Activated naive CD8-positive, alpha-beta T cell (primary cell): Measurements from ENCODE around the gene DSCAML1.

Experiments
- H3K27ac Mint-ChIP-seq: one replicate; pipeline ENCODE4 v1.8.0; 2021; ENCODE audit warnings: mixed read lengths
- H3K27me3 Mint-ChIP-seq: one replicate; pipeline ENCODE4 v1.8.0; 2021; ENCODE audit warnings: mixed read lengths
- H3K36me3 Mint-ChIP-seq: one replicate; pipeline ENCODE4 v1.8.0; 2021; ENCODE audit warnings: mixed read lengths
- H3K4me1 Mint-ChIP-seq: one replicate; pipeline ENCODE4 v1.8.0; 2021; ENCODE audit warnings: low read depth, mixed read lengths
- H3K4me3 Mint-ChIP-seq: one replicate; pipeline ENCODE4 v1.8.0; 2021; ENCODE audit warnings: mild to moderate bottlenecking, mixed read lengths
- H3K9me3 Mint-ChIP-seq: one replicate; pipeline ENCODE4 v1.8.0; 2021; ENCODE audit warnings: low read depth, mixed read lengths

DSCAML1 gene

GRCh38 chr11:117750357-117750756, 46.7 kb downstream of the DSCAML1 start:
- Mint-ChIP-seq H3K9me3 (no peaks in the 10 kb centered on the region), H3K4me3 (no peak overlapping the region)

GRCh38 chr11:117749541-117749910, 47.5 kb downstream of the DSCAML1 start:
- no peaks in the 10 kb centered on the region for H3K27me3 Mint-ChIP-seq
- H3K36me3 Mint-ChIP-seq: no peaks in the 10 kb centered on the region
- no peaks in the 10 kb centered on the region for H3K4me1 Mint-ChIP-seq
- H3K27ac Mint-ChIP-seq: no peak overlapping the region
- no peak overlapping the region for H3K4me3 Mint-ChIP-seq
- no peaks in the 10 kb centered on the region for H3K9me3 Mint-ChIP-seq

More at GRCh38 chr11:117750357-117750756, 46.7 kb downstream of the DSCAML1 start:
- no peaks in the 10 kb centered on the region for H3K4me1 Mint-ChIP-seq
- H3K36me3 Mint-ChIP-seq: no peaks in the 10 kb centered on the region
- H3K27me3 Mint-ChIP-seq: no peaks in the 10 kb centered on the region
- no peak overlapping the region for H3K27ac Mint-ChIP-seq

- no peaks in the 10 kb centered on the region for H3K36me3 Mint-ChIP-seq
- peaks cover under 1% of the 10 kb centered on the region for H3K27me3 Mint-ChIP-seq
- H3K4me1 Mint-ChIP-seq: no peaks in the 10 kb centered on the region
- H3K4me3 Mint-ChIP-seq: no peak overlapping the region
- H3K9me3 Mint-ChIP-seq: no peaks in the 10 kb centered on the region
- no peak overlapping the region for H3K27ac Mint-ChIP-seq
Measured at GRCh38 chr11:117748771-117749540, 48.1 kb downstream of the DSCAML1 start.

GRCh38 chr11:117747892-117748291, 49.1 kb downstream of the DSCAML1 start:
- Mint-ChIP-seq H3K4me3 (no peak overlapping the region), H3K9me3 (no peaks in the 10 kb centered on the region), H3K27me3 (peaks cover 5% of the 10 kb centered on the region), H3K27ac (no peak overlapping the region), H3K36me3 (no peaks in the 10 kb centered on the region), H3K4me1 (no peaks in the 10 kb centered on the region)

GRCh38 chr11:117745346-117745745, 51.7 kb downstream of the DSCAML1 start:
- peaks cover 9% of the 10 kb centered on the region for H3K27me3 Mint-ChIP-seq
- H3K9me3 Mint-ChIP-seq: no peaks in the 10 kb centered on the region
- no peak overlapping the region for H3K4me3 Mint-ChIP-seq
- no peaks in the 10 kb centered on the region for H3K4me1 Mint-ChIP-seq
- H3K36me3 Mint-ChIP-seq: no peaks in the 10 kb centered on the region
- H3K27ac Mint-ChIP-seq: no peak overlapping the region

GRCh38 chr11:117744471-117745150, 52.4 kb downstream of the DSCAML1 start:
- Mint-ChIP-seq H3K4me3 (no peak overlapping the region), H3K9me3 (no peaks in the 10 kb centered on the region), H3K4me1 (no peaks in the 10 kb centered on the region), H3K27ac (no peak overlapping the region), H3K27me3 (peaks cover 9% of the 10 kb centered on the region), H3K36me3 (no peaks in the 10 kb centered on the region)

GRCh38 chr11:117743121-117743815, 53.7 kb downstream of the DSCAML1 start:
- Mint-ChIP-seq H3K36me3 (no peaks in the 10 kb centered on the region), H3K27me3 (peaks cover 9% of the 10 kb centered on the region), H3K27ac (no peak overlapping the region), H3K9me3 (no peaks in the 10 kb centered on the region), H3K4me3 (no peak overlapping the region), H3K4me1 (no peaks in the 10 kb centered on the region)

- Mint-ChIP-seq H3K4me3 (no peak overlapping the region), H3K27ac (no peak overlapping the region), H3K9me3 (no peaks in the 10 kb centered on the region), H3K36me3 (no peaks in the 10 kb centered on the region), H3K27me3 (peaks cover 4% of the 10 kb centered on the region), H3K4me1 (no peaks in the 10 kb centered on the region)
Measured at GRCh38 chr11:117738246-117738957, 58.6 kb downstream of the DSCAML1 start.

- Mint-ChIP-seq H3K4me1 (no peaks in the 10 kb centered on the region), H3K9me3 (no peaks in the 10 kb centered on the region), H3K36me3 (no peaks in the 10 kb centered on the region), H3K27ac (no peak overlapping the region), H3K27me3 (no peaks in the 10 kb centered on the region), H3K4me3 (no peak overlapping the region)
Measured at GRCh38 chr11:117735350-117735977, 61.6 kb downstream of the DSCAML1 start.

- Mint-ChIP-seq H3K27me3 (no peaks in the 10 kb centered on the region), H3K36me3 (no peaks in the 10 kb centered on the region), H3K4me3 (no peak overlapping the region), H3K9me3 (no peaks in the 10 kb centered on the region), H3K4me1 (no peaks in the 10 kb centered on the region), H3K27ac (no peak overlapping the region)
Measured at GRCh38 chr11:117734601-117735024, 62.4 kb downstream of the DSCAML1 start.

GRCh38 chr11:117733316-117733715, 63.7 kb downstream of the DSCAML1 start:
- no peaks in the 10 kb centered on the region for H3K27me3 Mint-ChIP-seq
- no peaks in the 10 kb centered on the region for H3K4me1 Mint-ChIP-seq
- H3K9me3 Mint-ChIP-seq: no peaks in the 10 kb centered on the region
- H3K36me3 Mint-ChIP-seq: no peaks in the 10 kb centered on the region
- H3K4me3 Mint-ChIP-seq: no peak overlapping the region
- H3K27ac Mint-ChIP-seq: no peak overlapping the region

GRCh38 chr11:117731722-117732290, 65.2 kb downstream of the DSCAML1 start:
- peaks cover 2% of the 10 kb centered on the region for H3K27me3 Mint-ChIP-seq
- no peaks in the 10 kb centered on the region for H3K4me1 Mint-ChIP-seq
- no peaks in the 10 kb centered on the region for H3K36me3 Mint-ChIP-seq
- H3K27ac Mint-ChIP-seq: no peak overlapping the region
- H3K4me3 Mint-ChIP-seq: no peak overlapping the region
- H3K9me3 Mint-ChIP-seq: no peaks in the 10 kb centered on the region

GRCh38 chr11:117730208-117730800, 66.7 kb downstream of the DSCAML1 start:
- no peaks in the 10 kb centered on the region for H3K36me3 Mint-ChIP-seq
- no peak overlapping the region for H3K27ac Mint-ChIP-seq
- no peaks in the 10 kb centered on the region for H3K4me1 Mint-ChIP-seq
- no peak overlapping the region for H3K4me3 Mint-ChIP-seq
- peaks cover 6% of the 10 kb centered on the region for H3K27me3 Mint-ChIP-seq
- no peaks in the 10 kb centered on the region for H3K9me3 Mint-ChIP-seq
